Measurements from ENCODE around the gene TMEM52. TPM values are rescaled to one million over a fixed set of nuclear protein-coding genes. Genes with fewer than 3 reads are reported as not detected.

The TMEM52 gene
- total RNA-seq, 1 donor: 0.27 TPM

DNA sequence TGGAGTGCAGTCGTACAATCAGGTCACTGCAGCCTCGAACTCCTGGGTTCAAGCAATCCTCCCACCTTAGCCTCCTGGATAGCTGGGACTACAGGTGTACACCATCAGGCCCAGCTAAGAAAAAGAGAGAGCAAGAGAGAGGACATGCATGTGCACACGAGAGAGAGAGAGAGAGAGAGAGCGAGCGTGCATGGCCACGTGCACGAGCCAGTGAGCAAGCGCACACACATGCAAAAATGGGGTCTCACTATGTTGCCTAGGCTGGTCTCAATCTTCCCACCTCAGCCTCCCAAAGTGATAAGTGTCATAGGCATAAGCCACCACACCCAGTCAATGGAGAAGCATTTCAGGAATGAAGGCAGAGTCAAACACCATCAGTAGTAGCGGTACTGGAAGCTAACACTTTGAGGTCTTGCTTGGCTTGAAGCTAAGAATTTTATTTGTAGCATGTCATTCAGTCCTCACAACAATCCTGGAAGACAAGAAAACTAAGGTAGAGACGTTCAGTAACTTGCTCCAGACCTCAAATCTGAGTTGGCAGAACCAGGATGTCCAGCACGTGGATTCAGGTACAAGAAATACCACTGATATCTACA lies 42.6 kb downstream of the TMEM52 start:
- DNase-seq (ENCODE audit: low read depth in 2 of 3, low spot score in 2 of 3): no peak

DNA sequence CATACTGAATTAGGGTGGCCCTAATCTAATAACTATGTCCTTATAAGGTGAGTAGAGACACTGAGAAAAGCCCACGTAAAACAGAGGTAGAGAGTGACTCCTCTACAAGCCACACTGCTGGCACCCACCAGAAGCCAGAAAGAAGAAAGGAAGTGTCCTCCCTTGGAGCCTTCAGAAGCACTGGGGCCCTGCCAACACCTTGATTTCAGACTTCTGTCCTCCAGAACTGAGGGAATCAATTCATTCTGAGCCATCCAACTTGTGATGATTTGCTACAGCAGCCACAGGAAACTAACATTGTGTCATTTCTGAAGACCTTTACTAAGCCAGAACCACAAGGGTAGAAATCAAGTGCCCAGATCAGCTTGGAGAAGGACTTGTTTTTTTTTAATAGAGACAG lies 43.1 kb downstream of the TMEM52 start:
- no peak for DNase-seq (ENCODE audit: low read depth in 2 of 3, low spot score in 2 of 3)

DNA sequence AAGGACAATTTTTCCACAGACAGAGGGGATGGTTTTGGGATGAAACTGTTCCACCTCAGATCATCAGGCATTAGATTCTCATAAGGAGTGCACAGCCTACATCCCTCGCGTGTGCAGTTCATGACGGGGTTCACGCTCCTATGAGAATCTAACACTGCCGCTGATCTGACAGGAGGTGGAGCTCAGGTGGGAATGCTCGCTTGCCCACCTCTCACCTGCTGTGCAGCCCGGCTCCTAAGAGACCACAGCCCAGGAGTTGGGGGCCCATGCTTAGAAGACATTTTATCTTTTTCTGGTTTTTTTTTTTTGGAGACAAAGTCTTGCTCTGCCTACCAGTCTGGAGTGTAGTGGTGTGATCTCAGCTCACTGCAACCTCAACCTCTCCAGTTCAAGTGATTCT lies 44.2 kb downstream of the TMEM52 start:
- no peak for DNase-seq (ENCODE audit: low read depth in 2 of 3, low spot score in 2 of 3)

DNA sequence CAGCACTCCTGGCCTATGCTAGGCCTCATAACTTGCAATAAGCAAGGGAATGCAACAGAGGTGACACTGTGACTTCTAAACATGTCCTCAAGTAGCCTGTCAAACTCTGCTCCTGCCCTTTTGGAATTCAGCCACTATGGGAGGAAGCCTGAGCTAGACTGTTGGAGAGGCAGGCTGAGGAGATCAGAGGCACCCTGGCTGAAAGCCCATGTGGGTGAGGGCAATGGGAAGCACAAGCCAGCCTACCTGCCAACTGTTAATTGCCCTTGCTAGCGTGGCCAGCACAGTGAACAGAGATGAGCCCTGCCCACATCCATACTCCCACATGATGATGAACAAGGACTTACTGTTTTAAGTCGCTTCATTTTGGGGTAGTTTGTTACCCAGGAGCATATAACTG lies 45.9 kb downstream of the TMEM52 start:
- no peak for DNase-seq (ENCODE audit: low read depth in 2 of 3, low spot score in 2 of 3)

DNA sequence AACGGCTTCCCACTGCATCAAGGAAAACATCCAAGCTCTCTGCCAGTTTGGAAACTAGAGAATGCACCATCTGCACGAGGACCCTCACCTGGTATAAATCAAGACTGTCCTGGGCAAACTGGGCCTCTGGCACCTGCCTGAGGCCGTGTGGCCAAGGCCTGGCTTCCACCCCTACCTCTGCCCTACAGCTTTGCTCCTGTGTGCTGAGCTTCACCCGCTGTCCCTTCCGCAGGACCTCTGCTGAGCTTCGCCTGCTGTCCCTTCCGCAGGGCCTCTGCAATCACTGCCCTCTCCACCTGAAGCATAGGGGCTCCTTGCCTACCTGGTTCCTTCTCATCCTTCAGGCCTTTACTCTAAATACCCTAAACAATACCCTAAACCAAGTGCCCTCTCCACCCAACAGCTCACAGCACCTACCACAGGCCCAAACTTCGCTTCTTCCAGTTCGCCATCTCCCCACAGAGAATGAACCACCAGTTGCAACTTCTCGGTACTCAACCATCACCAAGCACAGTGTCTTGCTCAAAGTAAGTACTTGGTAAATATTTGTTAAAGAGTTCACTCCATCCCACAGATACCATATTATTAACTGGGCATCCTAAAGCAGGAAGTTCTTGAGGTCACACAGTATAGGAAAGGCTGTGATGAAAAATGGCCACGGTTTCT lies 46.6 kb downstream of the TMEM52 start:
- DNase-seq (ENCODE audit: low read depth in 2 of 3, low spot score in 2 of 3): no peak

DNA sequence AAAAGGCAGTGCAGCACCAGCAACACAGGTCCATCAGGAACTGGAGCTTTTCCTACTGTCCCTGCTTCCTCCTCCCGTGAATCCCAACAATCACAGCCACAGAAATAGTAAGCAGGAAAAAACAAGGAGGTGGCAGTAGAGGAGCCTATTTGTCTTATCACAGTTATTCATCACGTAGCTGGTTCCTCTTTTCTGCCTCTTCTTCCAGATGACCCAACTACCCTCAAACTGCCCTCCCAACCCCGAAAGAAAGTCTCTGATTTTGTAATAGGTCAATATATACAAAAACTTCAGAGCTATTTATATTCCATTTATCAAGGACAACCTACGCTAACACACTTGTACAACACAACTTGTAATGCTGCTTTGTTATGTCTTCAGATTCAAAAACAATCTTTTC lies 49.6 kb downstream of the TMEM52 start:
- peak in 2 of 3 donors; percentile 36 to 53 for DNase-seq (ENCODE audit: low read depth in 2 of 3, low spot score in 2 of 3)

Other genes with a start within 250 kb of the TMEM52 start
- gene SLC35E2B, start 226.5 kb downstream of the TMEM52 start, total RNA-seq: 61.9 TPM
- 26.9 TPM for gene CDK11A, start 194.9 kb downstream of the TMEM52 start, total RNA-seq
- gene NADK, start 140.8 kb downstream of the TMEM52 start, total RNA-seq: 25.9 TPM
- 106 TPM for gene GNB1, start 28.2 kb downstream of the TMEM52 start, total RNA-seq
- gene CALML6, start 4.0 kb downstream of the TMEM52 start, total RNA-seq: 0.27 TPM
- gene CFAP74, start 84.5 kb upstream of the TMEM52 start, total RNA-seq: not detected
- 0.27 TPM for gene GABRD, start 100.1 kb upstream of the TMEM52 start, total RNA-seq
- 24.8 TPM for gene PRKCZ, start 131.1 kb upstream of the TMEM52 start, total RNA-seq

All from hematopoietic multipotent progenitor cell (in vitro differentiated cells).